Fibroblast of peridontal ligament (primary cell): Measurements from ENCODE around the gene CACNB3.

Experiments
- DNase-seq: peaks from one replicate; pipeline ENCODE4 v3.0.0-alpha.2; 2010; ENCODE audit errors: extremely low read depth

The CACNB3 gene

DNA sequence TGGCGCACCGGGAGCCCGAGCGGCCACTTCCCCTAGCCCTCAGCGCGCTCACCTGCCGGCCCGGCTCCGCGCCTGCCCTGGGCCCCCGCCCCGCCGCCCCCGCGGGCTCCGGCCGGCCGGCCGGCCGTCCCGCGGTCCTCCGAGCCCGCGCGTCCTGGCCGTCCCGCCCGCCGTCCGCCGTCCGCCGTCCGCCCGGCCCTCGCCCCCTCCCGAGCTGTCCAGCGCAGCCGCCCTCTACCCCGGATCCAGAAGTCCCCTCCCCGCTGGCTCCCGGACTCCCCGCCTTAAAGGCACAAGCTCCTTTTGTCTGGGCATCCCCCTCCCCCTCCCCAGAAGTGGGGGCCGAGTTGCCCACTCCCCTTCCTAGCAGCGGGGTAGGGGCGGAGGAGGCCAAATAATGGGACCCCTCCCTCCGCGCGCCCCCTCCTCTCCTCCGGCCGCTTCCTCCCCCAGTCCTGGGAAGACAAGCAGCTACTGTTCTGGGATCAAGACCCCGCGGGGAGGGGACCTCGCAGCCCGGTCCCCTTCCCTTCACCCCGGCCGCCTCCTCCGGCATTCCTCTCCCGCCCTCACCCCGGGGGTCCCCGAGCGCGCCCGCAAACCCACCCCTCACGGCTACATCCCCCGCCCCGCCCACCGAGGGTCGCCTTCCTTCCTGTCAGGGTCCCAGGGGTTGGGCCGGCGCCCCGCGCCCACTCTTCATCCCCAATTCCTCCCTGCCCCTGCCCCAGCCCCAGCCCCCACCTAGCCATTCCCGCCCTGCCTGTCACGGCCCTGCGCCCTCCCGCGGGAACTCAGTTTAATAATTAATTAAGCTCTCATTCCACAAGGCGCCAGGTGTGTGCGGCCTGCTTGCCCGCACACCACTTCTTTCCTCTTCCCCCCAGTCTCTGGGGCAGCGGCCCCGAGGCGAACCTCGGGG, 29.2 kb upstream of the CACNB3 start, which contains the start of gene ADCY6:
Gene ADCY6, minus strand, starts transcription at position 236 of the 922 bp plus-strand sequence. CDS start 5,655 bp downstream, outside the sequence.
- DNase-seq = peak; percentile 67

- no peak for DNase-seq
Observed at GRCh38 chr12:48789858-48790326, 28.4 kb upstream of the CACNB3 start.

DNA sequence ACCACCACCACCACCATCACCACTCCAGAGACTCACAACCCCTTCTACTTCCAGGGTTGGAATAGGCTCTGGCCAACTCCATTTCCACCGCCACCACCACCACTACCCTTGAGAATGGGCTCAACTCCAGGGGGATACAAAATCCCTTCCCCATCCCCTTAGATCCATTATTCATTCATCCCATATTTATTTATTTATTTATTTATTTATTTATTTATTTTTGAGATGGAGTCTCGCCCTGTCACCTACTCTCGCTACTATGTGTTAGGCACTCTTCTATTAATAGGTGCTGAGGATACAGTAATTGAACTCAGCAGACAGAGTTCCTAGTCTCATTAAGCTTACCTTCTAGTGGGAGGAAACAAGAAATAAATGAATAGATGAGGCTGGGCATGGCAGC, 24.6 kb upstream of the CACNB3 start:
- no peak for DNase-seq

DNA sequence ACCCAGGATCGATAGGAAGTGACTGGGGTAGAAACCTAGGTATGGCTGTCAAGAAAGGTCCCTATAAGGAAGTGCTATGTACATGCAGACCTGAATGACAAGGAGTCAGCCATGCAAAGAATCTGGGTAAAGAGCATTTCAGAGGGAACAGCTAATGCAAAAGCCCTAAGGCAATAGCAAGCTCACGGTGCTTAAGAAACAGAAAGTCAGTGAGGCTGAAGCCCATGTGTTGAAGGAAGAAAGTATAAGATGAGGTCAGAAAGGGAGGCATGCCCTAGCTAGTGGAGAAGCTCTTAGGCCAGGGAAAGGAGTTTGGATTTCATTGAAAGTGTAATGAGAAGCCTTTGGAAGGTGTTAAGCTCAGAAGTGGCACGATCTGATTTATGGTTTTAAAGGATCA, 23.4 kb upstream of the CACNB3 start:
- DNase-seq = peak; percentile 52

DNA sequence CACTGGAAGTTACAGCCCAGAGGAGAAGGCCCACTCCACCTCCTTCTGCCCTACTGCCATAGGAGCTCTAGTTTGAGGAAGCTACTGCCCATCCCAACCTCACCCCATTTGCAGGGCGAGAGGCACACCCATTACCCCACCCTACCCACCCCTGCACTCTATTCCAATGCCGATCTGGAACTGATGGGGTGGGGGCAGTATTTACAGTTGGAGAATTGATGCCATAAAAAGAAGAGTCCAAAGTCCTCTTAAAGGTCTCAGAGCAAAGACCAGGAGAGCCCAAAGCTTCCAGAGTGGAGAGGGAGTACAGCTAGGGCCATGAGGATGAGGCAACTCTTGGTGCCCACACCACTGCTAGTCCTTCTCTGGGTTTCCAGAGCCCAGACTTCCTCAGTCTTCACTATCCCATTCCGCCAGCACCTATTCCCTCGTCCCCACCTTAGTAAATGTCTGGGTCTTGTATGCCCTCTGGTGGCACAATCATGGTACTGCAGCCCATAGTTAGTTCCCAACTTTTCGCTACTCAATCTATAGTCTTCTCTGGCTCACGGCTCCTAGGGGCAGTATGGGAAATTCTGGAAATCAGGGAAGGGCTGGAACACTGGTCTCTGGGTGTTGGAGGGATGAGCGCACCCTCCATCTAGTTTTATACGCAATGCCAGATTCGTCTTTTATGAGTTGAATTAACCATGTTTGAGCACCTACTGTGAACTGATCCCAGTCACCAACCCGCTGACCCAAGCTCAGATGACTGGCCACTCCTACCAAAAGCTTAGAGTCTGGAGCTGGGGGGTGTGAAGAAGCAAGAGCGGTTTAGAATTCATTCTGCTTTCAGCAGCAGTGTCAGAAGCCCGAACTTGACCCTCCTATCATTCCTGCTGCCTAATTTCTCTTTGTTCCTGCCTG, 22.5 kb upstream of the CACNB3 start:
- peak; percentile 85 for DNase-seq

GRCh38 chr12:48796976-48797375, 21.3 kb upstream of the CACNB3 start:
- DNase-seq = no peak

DNA sequence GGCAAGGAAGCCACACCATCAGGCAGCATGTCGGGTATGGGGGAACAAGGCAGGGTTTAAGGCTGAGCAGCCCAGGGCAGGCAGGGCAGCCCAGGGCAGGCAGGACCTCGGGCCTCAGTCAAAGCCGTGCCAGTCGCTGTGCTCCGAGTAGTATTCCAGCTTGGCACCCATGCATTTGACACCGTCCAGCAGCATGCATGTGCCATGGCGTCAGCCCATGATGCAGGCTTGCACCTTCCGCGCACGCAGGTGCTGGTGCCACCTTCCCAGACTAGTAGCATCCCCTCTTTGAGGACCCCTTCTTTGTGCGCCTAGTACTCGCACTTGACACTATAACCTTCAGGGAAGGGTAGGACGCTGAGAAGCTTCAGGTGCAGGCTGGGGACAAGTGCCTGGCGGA, 17.8 kb upstream of the CACNB3 start:
- no peak for DNase-seq

- no peak for DNase-seq
Observed at GRCh38 chr12:48800971-48801370, 17.3 kb upstream of the CACNB3 start.

DNA sequence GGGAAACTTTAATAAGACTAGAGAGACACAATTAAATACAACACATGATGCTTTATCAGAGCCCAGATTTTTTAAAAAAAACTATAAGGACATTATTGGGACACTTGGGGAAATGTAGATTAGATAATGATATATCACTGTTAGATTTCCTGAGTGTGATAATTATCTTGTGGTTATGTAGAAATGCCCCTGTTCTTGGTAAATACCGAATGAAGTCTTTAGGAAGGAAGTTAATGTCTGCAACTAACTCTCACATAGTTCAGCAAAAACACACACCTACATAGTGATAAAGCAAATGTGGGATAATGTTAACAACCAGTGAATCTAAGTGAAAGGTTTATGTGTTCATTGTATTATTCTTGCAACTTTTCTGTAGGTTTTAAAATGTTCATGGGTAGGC, 14.6 kb upstream of the CACNB3 start:
- DNase-seq = no peak

DNA sequence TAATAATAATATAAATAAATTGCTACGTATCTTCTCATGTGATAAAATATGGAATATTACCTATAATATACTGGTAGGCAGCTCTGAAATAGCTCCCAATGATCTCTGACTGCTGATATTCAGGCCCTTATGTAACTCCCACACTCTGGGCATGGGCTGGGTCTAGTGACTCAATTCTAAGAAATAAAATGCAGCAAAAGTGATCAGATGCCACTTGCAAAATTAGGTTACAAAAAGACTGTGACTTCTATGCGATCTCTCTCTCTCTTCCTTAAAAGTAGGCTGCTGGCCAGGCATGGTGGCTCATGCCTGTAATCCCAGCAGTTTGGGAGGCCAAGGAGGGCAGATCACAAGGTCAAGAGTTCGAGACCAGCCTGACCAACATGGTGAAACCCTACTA, 10.3 kb upstream of the CACNB3 start:
- no peak for DNase-seq

- DNase-seq = peak; percentile 87
Observed at GRCh38 chr12:48810903-48811431, 7.3 kb upstream of the CACNB3 start.

- DNase-seq = peak; percentile 44
Observed at GRCh38 chr12:48811437-48812090, 6.7 kb upstream of the CACNB3 start.

DNA sequence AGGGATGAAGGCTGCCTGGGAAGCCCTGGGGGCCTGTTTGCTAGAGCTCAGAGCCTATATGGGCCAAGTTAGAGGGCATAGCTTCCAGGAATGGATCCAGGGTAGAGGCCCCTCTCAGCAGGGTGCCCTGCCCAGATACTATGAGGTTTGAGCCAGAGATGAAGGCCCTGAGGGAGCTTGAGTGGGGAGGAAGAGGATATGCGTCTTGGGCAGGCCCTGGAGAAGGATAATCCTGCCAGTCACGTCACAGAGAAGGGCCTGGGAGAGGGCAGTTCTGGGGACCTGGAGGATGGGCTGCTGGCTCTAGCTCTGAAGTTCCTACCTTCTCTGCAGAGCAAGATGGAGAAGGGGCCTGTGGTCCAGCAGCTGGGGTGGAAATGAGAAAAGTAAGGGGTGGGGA, 5.9 kb upstream of the CACNB3 start:
- DNase-seq = peak; percentile 29

GRCh38 chr12:48813465-48814261, 4.6 kb upstream of the CACNB3 start:
- peak; percentile 32 for DNase-seq

GRCh38 chr12:48814262-48815125, 3.8 kb upstream of the CACNB3 start:
- DNase-seq = peak; percentile 75

GRCh38 chr12:48815126-48816110, 2.9 kb upstream of the CACNB3 start:
- peak; percentile 77 for DNase-seq

- peak; percentile 15 for DNase-seq
Observed at GRCh38 chr12:48816143-48816854, 2.0 kb upstream of the CACNB3 start.
